ENCODE measurements around the gene CORO7.

Gene CORO7

GRCh38 chr16:4425378-4426020, 9.1 kb upstream of the CORO7 start, which contains the start of gene DNAJA3:
Gene DNAJA3 (plus strand): TSS chr16:4425868. CDS start chr16:4425882, 14 bp downstream.
- peak; percentile 91 for DNase-seq

GRCh38 chr16:4420505-4421105, 4.2 kb upstream of the CORO7 start:
- no peak for DNase-seq

- no peak for DNase-seq
Measured at GRCh38 chr16:4419402-4419959, 3.1 kb upstream of the CORO7 start.

GRCh38 chr16:4415538-4416199, 727 bp downstream of the CORO7 start:
- no peak for DNase-seq

GRCh38 chr16:4414187-4414917, 2.0 kb downstream of the CORO7 start:
- no peak for DNase-seq

- no peak for DNase-seq
Measured at GRCh38 chr16:4412854-4413253, 3.5 kb downstream of the CORO7 start.

- no peak for DNase-seq
Measured at GRCh38 chr16:4412159-4412558, 4.2 kb downstream of the CORO7 start.

- no peak for DNase-seq
Measured at GRCh38 chr16:4411684-4412083, 4.7 kb downstream of the CORO7 start.

GRCh38 chr16:4410335-4411075, 5.9 kb downstream of the CORO7 start:
- DNase-seq, result no peak

GRCh38 chr16:4409081-4409932, 7.1 kb downstream of the CORO7 start:
- DNase-seq, result peak; percentile 29

- DNase-seq, result no peak
Measured at GRCh38 chr16:4408323-4408690, 8.1 kb downstream of the CORO7 start.

GRCh38 chr16:4407543-4408322, 8.7 kb downstream of the CORO7 start:
- DNase-seq, result no peak

GRCh38 chr16:4404967-4405696, 11.3 kb downstream of the CORO7 start:
- no peak for DNase-seq

GRCh38 chr16:4404247-4404966, 12.0 kb downstream of the CORO7 start:
- DNase-seq, result no peak

GRCh38 chr16:4403133-4403949, 13.1 kb downstream of the CORO7 start:
- DNase-seq, result no peak

GRCh38 chr16:4402439-4403132, 13.8 kb downstream of the CORO7 start:
- peak; percentile 26 for DNase-seq

GRCh38 chr16:4401510-4401909, 14.9 kb downstream of the CORO7 start:
- no peak for DNase-seq

- DNase-seq, result no peak
Measured at GRCh38 chr16:4401094-4401501, 15.3 kb downstream of the CORO7 start.

All from DMS 273 treated with DMSO at 0.1 percent for 48 hours (cell line).